T-cell (primary cell): ENCODE measurements around the gene HAUS8. TPM values are rescaled to one million over a fixed set of nuclear protein-coding genes. Genes with fewer than 3 reads are reported as not detected.

Source experiments
- ATAC-seq, 4 experiments: fragments of 200-7000 bp in 3 of 4; fragments of 150-1000 bp in 1 of 4; cut with Tn5 transposase; replicated peaks in 1 of 4; 1 replicate in 3 of 4; 2 replicates in 1 of 4; pipeline ENCODE4 v1.10.0; 2021; ENCODE audit warnings: moderate library complexity in 3 of 4, mild to moderate bottlenecking in 2 of 4, moderate number of reproducible peaks in 1 of 4
- CTCF ChIA-PET, 2 donors: fragments of 300-600 bp; sonication (Branson Sonifier 250); formaldehyde crosslinking; loops; one replicate each; lab custom pipeline; 2022; ENCODE audit warnings: antibody characterized with exemption in 2 of 2; lab: Charles Lee
- POLR2A ChIA-PET, 2 donors: fragments of 300-600 bp; sonication (Branson Sonifier 250); formaldehyde crosslinking; loops; one replicate each; lab custom pipeline; 2022; ENCODE audit warnings: antibody characterized with exemption in 2 of 2; lab: Charles Lee
- DNase-seq, 35 experiments: peaks; one replicate each; pipeline versions ENCODE4 v3.0.0 to v3.0.0-alpha.2; 2013 to 2023
- H3K27ac ChIP-seq: one replicate; pipeline ENCODE4 v1.5.1; 2013; ENCODE audit warnings: low read length
- H3K27me3 ChIP-seq, 2 experiments: replicated peaks in 1 of 2; 1 replicate in 1 of 2; 2 replicates in 1 of 2; pipeline versions ENCODE4 v1.6.1 to v1.7.0; 2013; ENCODE audit warnings: low read length in 1 of 2, mixed read lengths in 1 of 2; ENCODE audit not compliant: control insufficient read depth in 2 of 2, insufficient read depth in 2 of 2; ENCODE audit errors: extremely low read depth in 1 of 2
- H3K36me3 ChIP-seq, 2 donors: 1 replicate in 1 of 2; 2 replicates in 1 of 2; pipeline versions ENCODE4 v1.6.1 to v1.7.0; 2013; ENCODE audit warnings: low read length in 1 of 2; ENCODE audit not compliant: control insufficient read depth in 2 of 2, insufficient read depth in 1 of 2; ENCODE audit errors: extremely low read depth in 1 of 2
- H3K4me1 ChIP-seq, 2 experiments: 1 replicate in 1 of 2; 2 replicates in 1 of 2; pipeline versions ENCODE4 v1.6.1 to v1.7.0; 2013; ENCODE audit warnings: low read length in 2 of 2, mixed read lengths in 1 of 2; ENCODE audit not compliant: insufficient read depth in 2 of 2, control insufficient read depth in 1 of 2; ENCODE audit errors: extremely low read depth in 1 of 2
- H3K4me3 ChIP-seq, 2 donors: 1 replicate in 1 of 2; 2 replicates in 1 of 2; pipeline versions ENCODE4 v1.5.1 to v1.7.0; 2013; ENCODE audit warnings: mild to moderate bottlenecking in 2 of 2, low read length in 1 of 2, moderate library complexity in 1 of 2; ENCODE audit not compliant: control insufficient read depth in 1 of 2; ENCODE audit errors: extremely low read depth in 1 of 2
- H3K9me3 ChIP-seq: 2 replicates; pipeline ENCODE4 v1.7.0; 2013
- H3K27ac Mint-ChIP-seq, 2 donors: one replicate each; pipeline ENCODE4 v1.8.0; 2020 to 2021; ENCODE audit warnings: mild to moderate bottlenecking in 2 of 2, mixed read lengths in 2 of 2
- H3K27me3 Mint-ChIP-seq, 2 donors: one replicate each; pipeline ENCODE4 v1.8.0; 2021 to 2022; ENCODE audit warnings: mixed read lengths in 2 of 2
- H3K36me3 Mint-ChIP-seq: one replicate; pipeline ENCODE4 v1.8.0; 2021; ENCODE audit warnings: mixed read lengths
- H3K4me1 Mint-ChIP-seq, 3 donors: one replicate each; pipeline ENCODE4 v1.8.0; 2020 to 2022; ENCODE audit warnings: mixed read lengths in 3 of 3, mild to moderate bottlenecking in 1 of 3
- H3K4me3 Mint-ChIP-seq, 3 donors: one replicate each; pipeline ENCODE4 v1.8.0; 2020 to 2022; ENCODE audit warnings: mild to moderate bottlenecking in 3 of 3, mixed read lengths in 3 of 3, moderate library complexity in 3 of 3
- H3K9me3 Mint-ChIP-seq, 3 donors: one replicate each; pipeline ENCODE4 v1.8.0; 2020 to 2022; ENCODE audit warnings: mixed read lengths in 3 of 3
- WGBS: methylation state at CpG from one replicate; pipeline ENCODE4 v1.1.5; 2013; ENCODE audit warnings: missing lambda C conversion rate; ENCODE audit not compliant: insufficient coverage; 5-methylcytosine and 5-hydroxymethylcytosine counted together
- total RNA-seq, 35 experiments: library from RNA in 6 of 35; stranded (reverse) in 6 of 35; fragments of 120-200 nt in 1 of 35; gene quantifications; one replicate each; pipeline versions ENCODE4 v1.2.1 to v1.2.4 and lab custom pipeline; 2013 to 2026

HAUS8 gene
- total RNA-seq, 5 donors from 2014 or later (not counting 1 experiment from before 2014, with no cell fraction given), result 16.6 to 20.4 (median 19.3) TPM

- WGBS, result 100% methylated on average over 1 of the region's 7 CpGs
- Mint-ChIP-seq H3K36me3 (peaks cover 37% of the 10 kb centered on the region), H3K4me3 (no peak overlapping the region), H3K4me1 (peaks cover 15 to 29% (median 21%) of the 10 kb centered on the region in 3 donors), H3K9me3 (no peaks in the 10 kb centered on the region), H3K27ac (no peak overlapping the region), H3K27me3 (no peaks in the 10 kb centered on the region)
- H3K27me3 ChIP-seq, result no peaks in the 10 kb centered on the region
- DNase-seq (no peak), ATAC-seq (no peak)
- H3K4me3 ChIP-seq, result no peak overlapping the region
- peaks cover 9 to 30% of the 10 kb centered on the region in 2 donors for H3K36me3 ChIP-seq
- H3K4me1 ChIP-seq, result peaks cover 3 to 10% of the 10 kb centered on the region in 2 experiments
- no peaks in the 10 kb centered on the region for H3K9me3 ChIP-seq
- no peak overlapping the region for H3K27ac ChIP-seq
- CTCF ChIA-PET, result no interaction called here
- POLR2A ChIA-PET, result no interaction called here
Observed at GRCh38 chr19:17061691-17062090, 13.6 kb downstream of the HAUS8 start.

- no CpG with 5 or more reads among the region's 3 CpGs for WGBS
- no peaks in the 10 kb centered on the region for H3K27me3 Mint-ChIP-seq
- H3K27ac ChIP-seq, result no peak overlapping the region
- ATAC-seq (no peak), DNase-seq (no peak)
- peaks cover 3 to 10% of the 10 kb centered on the region in 2 experiments for H3K4me1 ChIP-seq
- ChIA-PET POLR2A (no interaction called here), CTCF (interaction anchor here in 1 of 2 donors (0.6 kb wide), 1 partner anchor 131 kb away, joined by 3 read pairs; no protein-coding TSS in a partner anchor)
- no peaks in the 10 kb centered on the region for H3K9me3 ChIP-seq
- H3K4me1 Mint-ChIP-seq, result peaks cover 15 to 29% (median 21%) of the 10 kb centered on the region in 3 donors
- peaks cover 9 to 26% of the 10 kb centered on the region in 2 donors for H3K36me3 ChIP-seq
- no peaks in the 10 kb centered on the region for H3K9me3 Mint-ChIP-seq
- no peak overlapping the region for H3K4me3 Mint-ChIP-seq
- no peak overlapping the region for H3K4me3 ChIP-seq
- H3K36me3 Mint-ChIP-seq, result peaks cover 37% of the 10 kb centered on the region
- H3K27me3 ChIP-seq, result no peaks in the 10 kb centered on the region
- H3K27ac Mint-ChIP-seq, result no peak overlapping the region
Observed at GRCh38 chr19:17061205-17061604, 14.0 kb downstream of the HAUS8 start.

GRCh38 chr19:17060802-17061201, 14.4 kb downstream of the HAUS8 start:
- ATAC-seq, result no peak
- H3K36me3 Mint-ChIP-seq, result peaks cover 37% of the 10 kb centered on the region

GRCh38 chr19:17058236-17058635, 17.0 kb downstream of the HAUS8 start:
- peaks cover 12 to 42% of the 10 kb centered on the region in 2 donors for H3K36me3 ChIP-seq
- Mint-ChIP-seq H3K27ac (no peak overlapping the region), H3K4me1 (peaks cover 0 to 5% (median 0%) of the 10 kb centered on the region in 3 donors), H3K4me3 (no peak overlapping the region), H3K27me3 (no peaks in the 10 kb centered on the region), H3K36me3 (peaks cover 34% of the 10 kb centered on the region), H3K9me3 (no peaks in the 10 kb centered on the region)
- CTCF ChIA-PET, result no interaction called here
- H3K4me3 ChIP-seq, result no peak overlapping the region
- H3K9me3 ChIP-seq, result no peaks in the 10 kb centered on the region
- POLR2A ChIA-PET, result no interaction called here
- H3K27me3 ChIP-seq, result no peaks in the 10 kb centered on the region
- H3K4me1 ChIP-seq, result no peaks in the 10 kb centered on the region
- no peak for DNase-seq
- ATAC-seq, result no peak
- 90% methylated on average over 5 of the region's 8 CpGs for WGBS
- no peak overlapping the region for H3K27ac ChIP-seq

More at GRCh38 chr19:17060802-17061201, 14.4 kb downstream of the HAUS8 start:
- DNase-seq, result no peak
- ChIA-PET CTCF (interaction anchor here in 1 of 2 donors (0.6 kb wide), 2 partner anchors 100 to 132 kb away, joined by 3 read pairs; no protein-coding TSS in a partner anchor), POLR2A (no interaction called here)
- Mint-ChIP-seq H3K27ac (no peak overlapping the region), H3K9me3 (no peaks in the 10 kb centered on the region), H3K4me1 (peaks cover 15 to 29% (median 21%) of the 10 kb centered on the region in 3 donors), H3K27me3 (no peaks in the 10 kb centered on the region), H3K4me3 (no peak overlapping the region)
- Histone ChIP-seq H3K36me3 (peaks cover 9 to 29% of the 10 kb centered on the region in 2 donors), H3K27me3 (no peaks in the 10 kb centered on the region), H3K9me3 (no peaks in the 10 kb centered on the region), H3K4me1 (peaks cover 3 to 10% of the 10 kb centered on the region in 2 experiments), H3K27ac (no peak overlapping the region), H3K4me3 (no peak overlapping the region)
- 100% methylated on average over 1 of the region's 3 CpGs for WGBS

- H3K36me3 ChIP-seq, result peaks cover 14 to 61% of the 10 kb centered on the region in 2 donors
- no peaks in the 10 kb centered on the region for H3K27me3 ChIP-seq
- H3K27ac Mint-ChIP-seq, result no peak overlapping the region
- CTCF ChIA-PET, result no interaction called here
- H3K36me3 Mint-ChIP-seq, result peaks cover 42% of the 10 kb centered on the region
- H3K9me3 ChIP-seq, result no peaks in the 10 kb centered on the region
- H3K4me1 Mint-ChIP-seq, result no peaks in the 10 kb centered on the region
- no peak overlapping the region for H3K27ac ChIP-seq
- WGBS, result 96% methylated on average over 13 of the region's 15 CpGs
- H3K27me3 Mint-ChIP-seq, result no peaks in the 10 kb centered on the region
- DNase-seq, result no peak
- H3K9me3 Mint-ChIP-seq, result no peaks in the 10 kb centered on the region
- POLR2A ChIA-PET, result no interaction called here
- no peak overlapping the region for H3K4me3 ChIP-seq
- H3K4me1 ChIP-seq, result no peaks in the 10 kb centered on the region
- no peak overlapping the region for H3K4me3 Mint-ChIP-seq
- no peak for ATAC-seq
Observed at GRCh38 chr19:17055636-17056035, 19.6 kb downstream of the HAUS8 start.

DNA sequence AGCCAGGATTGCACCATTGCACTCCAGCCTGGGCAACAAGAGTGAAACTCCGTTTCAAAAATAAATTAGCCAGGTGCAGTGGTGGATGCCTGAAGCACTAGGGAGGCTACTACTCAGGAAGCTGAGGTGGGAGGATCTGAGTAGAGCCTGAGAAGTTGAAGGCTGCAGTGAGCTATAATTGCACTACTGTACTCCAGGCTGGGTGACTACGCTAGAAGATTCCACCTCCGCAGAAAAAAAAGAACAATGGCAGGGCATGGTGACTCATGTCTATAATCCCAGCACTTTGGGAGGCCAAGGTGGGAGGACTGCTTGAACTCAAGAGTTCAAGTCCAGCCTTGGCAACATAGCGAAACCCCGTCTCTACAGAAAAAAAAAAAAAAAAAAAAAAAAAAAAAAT, 20.5 kb downstream of the HAUS8 start:
- no peak overlapping the region for H3K27ac ChIP-seq
- ATAC-seq (no peak), DNase-seq (no peak)
- H3K4me1 Mint-ChIP-seq, result no peaks in the 10 kb centered on the region
- H3K4me3 Mint-ChIP-seq, result no peak overlapping the region
- ChIA-PET POLR2A (no interaction called here), CTCF (interaction anchor here in 1 of 2 donors (0.9 kb wide), 1 partner anchor 283 kb away, joined by 3 read pairs; no protein-coding TSS in a partner anchor)
- H3K4me3 ChIP-seq, result no peak overlapping the region
- H3K9me3 ChIP-seq, result no peaks in the 10 kb centered on the region
- H3K27ac Mint-ChIP-seq, result no peak overlapping the region
- no peaks in the 10 kb centered on the region for H3K9me3 Mint-ChIP-seq
- peaks cover 14 to 67% of the 10 kb centered on the region in 2 donors for H3K36me3 ChIP-seq
- WGBS, result 100% methylated on average over 3 of the region's 5 CpGs
- no peaks in the 10 kb centered on the region for H3K4me1 ChIP-seq
- H3K36me3 Mint-ChIP-seq, result peaks cover 45% of the 10 kb centered on the region
- no peaks in the 10 kb centered on the region for H3K27me3 Mint-ChIP-seq
- no peaks in the 10 kb centered on the region for H3K27me3 ChIP-seq
